ENCODE results near the gene CERS6. TPM values are rescaled to one million over a fixed set of nuclear protein-coding genes. Genes with fewer than 3 reads are reported as not detected.

Gene CERS6
- total RNA-seq, 4 donors from 2014 or later, result 35.7 to 60.6 (median 39.2) TPM

DNA sequence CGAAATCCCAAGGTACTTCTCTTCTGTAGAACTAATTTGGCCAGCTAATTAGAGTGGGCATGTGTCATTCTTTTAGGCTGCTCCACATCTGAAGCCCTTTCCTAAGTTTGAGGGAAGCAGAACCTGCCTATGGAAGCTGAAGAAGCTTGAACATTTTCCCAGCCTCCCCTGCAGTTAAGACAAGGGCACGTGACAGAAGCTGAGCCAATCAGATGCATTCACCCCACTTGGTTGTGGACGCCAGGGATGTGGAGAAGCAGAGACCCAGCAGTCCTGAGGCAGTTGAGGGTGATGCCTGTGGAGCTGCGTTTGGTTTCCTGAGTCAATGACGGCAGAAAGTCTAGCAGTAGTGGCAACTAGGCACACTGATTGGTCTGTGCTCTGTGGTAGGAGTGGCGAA lies 26.1 kb upstream of the CERS6 start:
- Histone ChIP-seq H3K27ac (no peak overlapping the region), H3K4me1 (no peaks in the 10 kb centered on the region), H3K27me3 (no peaks in the 10 kb centered on the region), H3K4me3 (replicated peaks in 1 of 3) (no peak overlapping the region), H3K36me3 (no peaks in the 10 kb centered on the region), H3K9me3 (no peaks in the 10 kb centered on the region)
- DNase-seq, result no peak
- 92% methylated on average over 6 of the region's 6 CpGs for WGBS, 2 donors
- intact Hi-C loops (cut with DNase I), result no loop called here
- TF ChIP-seq, protein P1, sequence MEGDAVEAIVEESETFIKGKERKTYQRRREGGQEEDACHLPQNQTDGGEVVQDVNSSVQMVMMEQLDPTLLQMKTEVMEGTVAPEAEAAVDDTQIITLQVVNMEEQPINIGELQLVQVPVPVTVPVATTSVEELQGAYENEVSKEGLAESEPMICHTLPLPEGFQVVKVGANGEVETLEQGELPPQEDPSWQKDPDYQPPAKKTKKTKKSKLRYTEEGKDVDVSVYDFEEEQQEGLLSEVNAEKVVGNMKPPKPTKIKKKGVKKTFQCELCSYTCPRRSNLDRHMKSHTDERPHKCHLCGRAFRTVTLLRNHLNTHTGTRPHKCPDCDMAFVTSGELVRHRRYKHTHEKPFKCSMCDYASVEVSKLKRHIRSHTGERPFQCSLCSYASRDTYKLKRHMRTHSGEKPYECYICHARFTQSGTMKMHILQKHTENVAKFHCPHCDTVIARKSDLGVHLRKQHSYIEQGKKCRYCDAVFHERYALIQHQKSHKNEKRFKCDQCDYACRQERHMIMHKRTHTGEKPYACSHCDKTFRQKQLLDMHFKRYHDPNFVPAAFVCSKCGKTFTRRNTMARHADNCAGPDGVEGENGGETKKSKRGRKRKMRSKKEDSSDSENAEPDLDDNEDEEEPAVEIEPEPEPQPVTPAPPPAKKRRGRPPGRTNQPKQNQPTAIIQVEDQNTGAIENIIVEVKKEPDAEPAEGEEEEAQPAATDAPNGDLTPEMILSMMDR (IDR thresholded peaks at IDR 0.05), result no peak
- no peak for TF ChIP-seq POLR2A (IDR thresholded peaks at IDR 0.05)

GRCh38 chr2:168430431-168430830 lies 25.6 kb upstream of the CERS6 start:
- H3K9me3 ChIP-seq, result no peaks in the 10 kb centered on the region
- 71 to 79% methylated on average over 3 of the region's 3 CpGs for WGBS, 2 donors

DNA sequence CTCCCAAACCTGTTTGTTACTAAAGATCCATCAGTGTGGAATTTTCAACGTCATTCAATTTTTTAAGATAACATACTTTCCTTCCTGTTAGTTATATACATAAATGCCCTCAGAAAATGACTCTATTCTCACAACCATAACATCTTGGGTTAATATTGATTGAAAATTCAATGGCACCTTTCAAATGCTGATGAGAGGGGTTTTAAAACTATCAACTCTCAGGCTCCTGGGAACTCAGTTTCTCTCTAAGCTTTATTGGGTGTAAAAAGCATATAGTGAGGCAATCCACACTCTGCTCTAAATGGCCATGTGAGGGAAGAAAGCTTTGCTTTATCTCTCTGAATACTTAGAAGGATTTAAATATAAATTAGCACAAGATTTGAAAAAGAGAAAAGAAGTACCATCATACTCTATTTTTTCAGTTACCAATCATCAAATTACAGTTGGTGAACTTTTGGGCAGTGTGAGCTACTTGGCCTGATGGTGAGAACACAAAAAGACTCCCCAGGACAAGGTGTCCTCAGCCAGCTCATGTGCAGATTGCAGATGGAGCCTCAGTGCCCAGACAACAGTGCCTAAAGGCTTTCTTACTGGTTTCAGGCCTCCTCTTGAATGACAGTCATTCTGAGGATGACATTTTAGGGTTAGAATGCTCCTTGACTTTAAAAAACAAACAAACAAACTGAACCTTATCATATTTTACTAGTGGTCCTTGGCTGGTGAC lies 24.6 kb upstream of the CERS6 start:
- 88% methylated on average over 1 of the region's 1 CpG for WGBS, 2 donors
- Histone ChIP-seq H3K36me3 (no peaks in the 10 kb centered on the region), H3K27ac (no peak overlapping the region), H3K4me1 (no peaks in the 10 kb centered on the region), H3K4me3 (replicated peaks in 1 of 3) (no peak overlapping the region), H3K9me3 (no peaks in the 10 kb centered on the region), H3K27me3 (no peaks in the 10 kb centered on the region)
- TF ChIP-seq, protein P1 (IDR thresholded peaks at IDR 0.05), result no peak
- no peak for TF ChIP-seq POLR2A (IDR thresholded peaks at IDR 0.05)
- no peak for DNase-seq
- intact Hi-C loops (cut with DNase I), result no loop called here

More at GRCh38 chr2:168430431-168430830, 25.6 kb upstream of the CERS6 start:
- TF ChIP-seq, protein P1 (IDR thresholded peaks at IDR 0.05), result no peak
- TF ChIP-seq POLR2A (IDR thresholded peaks at IDR 0.05), result no peak
- no peaks in the 10 kb centered on the region for H3K27me3 ChIP-seq
- H3K4me1 ChIP-seq, result no peaks in the 10 kb centered on the region
- intact Hi-C loops (cut with DNase I), result no loop called here
- H3K27ac ChIP-seq, result no peak overlapping the region
- no peaks in the 10 kb centered on the region for H3K36me3 ChIP-seq
- H3K4me3 ChIP-seq (replicated peaks in 1 of 3), result no peak overlapping the region
- DNase-seq, result no peak

DNA sequence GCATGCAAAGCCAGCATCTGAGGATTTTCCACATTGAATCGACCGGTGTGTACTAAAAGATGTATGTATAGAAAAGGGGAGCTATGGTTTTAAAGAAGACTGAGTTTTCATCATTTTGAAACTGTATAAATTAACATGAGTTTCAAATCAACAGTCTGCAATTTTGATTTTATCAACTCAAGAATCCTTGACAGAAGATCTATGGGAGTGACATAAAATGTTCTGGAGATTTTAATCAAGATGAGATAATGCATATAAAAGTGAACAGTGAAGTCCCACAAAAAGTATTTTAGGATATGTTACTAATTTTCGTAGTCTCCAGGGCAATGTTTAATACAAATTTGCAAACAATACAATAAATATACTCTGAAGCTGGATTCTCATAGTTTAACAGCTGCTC lies 24.0 kb upstream of the CERS6 start:
- Histone ChIP-seq H3K27me3 (no peaks in the 10 kb centered on the region), H3K27ac (no peak overlapping the region), H3K9me3 (no peaks in the 10 kb centered on the region), H3K4me1 (no peaks in the 10 kb centered on the region), H3K36me3 (no peaks in the 10 kb centered on the region), H3K4me3 (replicated peaks in 1 of 3) (no peak overlapping the region)
- intact Hi-C loops (cut with DNase I), result no loop called here
- WGBS, 2 donors, result 85 to 89% methylated on average over 3 of the region's 3 CpGs
- no peak for DNase-seq
- no peak for TF ChIP-seq POLR2A (IDR thresholded peaks at IDR 0.05)
- TF ChIP-seq, protein P1 (IDR thresholded peaks at IDR 0.05), result no peak

- no peak for TF ChIP-seq POLR2A (IDR thresholded peaks at IDR 0.05)
- TF ChIP-seq, protein P1 (IDR thresholded peaks at IDR 0.05), result no peak
- H3K9me3 ChIP-seq, result no peaks in the 10 kb centered on the region
- H3K36me3 ChIP-seq, result no peaks in the 10 kb centered on the region
- 73 to 74% methylated on average over 3 of the region's 3 CpGs for WGBS, 2 donors
- no peaks in the 10 kb centered on the region for H3K27me3 ChIP-seq
- no peak overlapping the region for H3K27ac ChIP-seq
- intact Hi-C loops (cut with DNase I), result no loop called here
- DNase-seq, result no peak
- H3K4me3 ChIP-seq (replicated peaks in 1 of 3), result no peak overlapping the region
- H3K4me1 ChIP-seq, result no peaks in the 10 kb centered on the region
Observed at GRCh38 chr2:168432565-168433186, 23.4 kb upstream of the CERS6 start.

Data from thyroid gland (tissue), 4 donors.